Amniotic stem cell (primary cell): ENCODE results near the gene RGS6.

ENCODE experiments used
- DNase-seq: peaks from one replicate; lab custom pipeline; 2025; lab: John Stamatoyannopoulos, UW

Gene RGS6

GRCh38 chr14:72404998-72405397, 472.8 kb downstream of the RGS6 start:
- no peak for DNase-seq

GRCh38 chr14:72408020-72408419, 475.8 kb downstream of the RGS6 start:
- DNase-seq: no peak

- DNase-seq: no peak
Measured at GRCh38 chr14:72409047-72409446, 476.8 kb downstream of the RGS6 start.

DNA sequence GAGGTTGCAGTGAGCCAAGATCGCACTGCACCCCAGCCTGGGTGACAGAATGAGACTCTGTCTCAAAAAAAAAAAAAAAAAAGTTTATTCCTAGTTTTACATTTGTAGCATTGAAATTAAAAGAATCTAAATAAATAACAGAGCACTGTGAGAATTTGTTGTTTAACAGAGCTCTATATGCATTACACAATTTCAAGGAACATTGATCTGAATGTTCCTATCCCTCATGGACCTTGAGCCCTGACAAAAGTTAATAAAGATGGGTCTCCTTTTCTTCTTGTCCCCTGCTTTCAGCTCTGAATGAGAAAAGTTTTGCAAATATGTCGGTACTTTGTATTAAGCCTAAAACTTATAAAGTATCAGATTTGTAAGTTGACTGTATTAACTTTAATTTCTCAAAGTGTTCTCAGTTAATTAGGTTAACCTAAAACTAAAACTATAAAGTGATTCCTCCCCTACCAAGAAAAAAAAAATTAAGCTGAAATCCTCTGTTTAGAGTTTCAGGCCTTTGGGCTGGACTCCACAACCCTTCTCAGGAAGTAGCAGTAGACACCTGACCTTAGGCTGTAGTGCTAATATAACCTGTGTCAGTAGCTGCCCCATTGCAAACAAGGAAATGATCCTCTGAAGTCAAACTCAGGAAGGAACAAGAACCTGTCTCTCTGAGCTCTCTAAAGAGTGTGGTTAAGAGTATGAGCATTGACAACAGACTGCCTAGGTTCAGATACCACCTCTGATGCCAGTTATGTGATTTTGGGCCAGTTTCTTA, 484.0 kb downstream of the RGS6 start:
- DNase-seq: no peak

DNA sequence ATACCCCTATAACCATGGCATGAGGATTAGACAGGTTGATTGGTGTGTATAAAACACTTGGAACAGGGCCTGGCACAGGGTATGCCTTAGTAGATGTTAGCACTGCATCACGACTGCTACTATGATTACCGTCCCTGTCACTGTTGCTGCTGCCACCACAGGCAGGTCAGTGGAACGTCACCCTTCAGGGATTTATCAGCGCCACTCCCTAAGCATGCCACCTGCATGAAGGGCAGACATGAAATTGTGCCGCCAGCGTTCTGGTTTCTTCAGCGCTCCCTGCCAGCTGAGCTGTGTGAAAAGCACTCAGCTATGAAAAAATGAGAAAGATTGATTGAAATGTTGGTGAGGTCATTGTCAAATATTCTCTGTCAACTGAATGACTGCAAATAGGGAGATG, 484.7 kb downstream of the RGS6 start:
- DNase-seq: no peak

- DNase-seq: no peak
Measured at GRCh38 chr14:72418806-72419205, 486.6 kb downstream of the RGS6 start.

DNA sequence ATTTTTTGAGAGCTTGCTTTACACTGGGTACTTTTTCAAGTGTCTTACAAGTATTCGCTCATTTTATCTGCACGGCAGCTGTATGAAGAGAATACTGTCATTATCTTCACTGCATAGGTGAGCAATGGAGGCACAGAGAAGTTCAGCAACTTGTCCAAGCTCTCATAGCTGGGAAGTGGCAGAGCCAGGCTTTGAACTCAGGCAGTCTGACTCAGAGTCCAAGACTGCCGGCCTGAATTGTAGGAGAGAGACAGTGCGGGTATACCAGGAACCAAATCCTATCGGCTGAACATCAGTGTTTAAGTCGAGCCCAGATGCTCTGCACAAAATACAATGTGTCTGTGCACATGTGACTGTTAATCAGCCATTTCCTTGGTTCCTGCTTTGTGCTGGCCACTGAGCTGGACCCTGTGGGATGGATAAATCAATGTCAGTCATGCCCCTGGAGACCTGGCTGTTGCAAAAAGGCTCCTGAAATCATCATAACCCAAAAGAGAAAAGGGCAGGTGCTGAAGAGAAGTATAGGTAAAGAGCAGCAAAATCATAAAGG, 487.1 kb downstream of the RGS6 start:
- no peak for DNase-seq

GRCh38 chr14:72420749-72421474, 488.7 kb downstream of the RGS6 start:
- no peak for DNase-seq

- no peak for DNase-seq
Measured at GRCh38 chr14:72423957-72424356, 491.7 kb downstream of the RGS6 start.

- DNase-seq: no peak
Measured at GRCh38 chr14:72430457-72430856, 498.2 kb downstream of the RGS6 start.

DNA sequence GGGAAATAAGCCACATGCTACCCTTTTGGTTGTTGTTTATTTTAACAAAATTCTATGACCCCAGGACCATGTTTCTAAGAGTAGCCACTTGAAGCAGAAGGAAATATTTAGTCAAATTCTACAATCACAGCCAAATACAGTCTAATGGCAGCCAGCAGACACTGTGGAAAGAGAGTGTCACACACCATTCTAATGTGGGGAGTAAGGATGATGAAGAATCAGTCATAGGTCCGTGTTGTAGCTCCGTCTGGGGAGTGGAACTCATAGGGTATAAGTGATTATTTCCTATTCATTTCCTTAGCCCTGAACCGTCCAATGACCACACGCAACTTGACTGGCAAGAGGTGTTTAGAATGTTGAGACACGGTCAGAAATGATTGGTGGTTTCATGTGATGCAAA, 500.5 kb downstream of the RGS6 start:
- no peak for DNase-seq

GRCh38 chr14:72433511-72433910, 501.3 kb downstream of the RGS6 start:
- DNase-seq: no peak

GRCh38 chr14:72434856-72435255, 502.6 kb downstream of the RGS6 start:
- no peak for DNase-seq

GRCh38 chr14:72439707-72440106, 507.5 kb downstream of the RGS6 start:
- DNase-seq: no peak

GRCh38 chr14:72443256-72443655, 511.0 kb downstream of the RGS6 start:
- DNase-seq: no peak

GRCh38 chr14:72443991-72444441, 511.8 kb downstream of the RGS6 start:
- no peak for DNase-seq

- DNase-seq: no peak
Measured at GRCh38 chr14:72444701-72445100, 512.5 kb downstream of the RGS6 start.

- no peak for DNase-seq
Measured at GRCh38 chr14:72448212-72448611, 516.0 kb downstream of the RGS6 start.

DNA sequence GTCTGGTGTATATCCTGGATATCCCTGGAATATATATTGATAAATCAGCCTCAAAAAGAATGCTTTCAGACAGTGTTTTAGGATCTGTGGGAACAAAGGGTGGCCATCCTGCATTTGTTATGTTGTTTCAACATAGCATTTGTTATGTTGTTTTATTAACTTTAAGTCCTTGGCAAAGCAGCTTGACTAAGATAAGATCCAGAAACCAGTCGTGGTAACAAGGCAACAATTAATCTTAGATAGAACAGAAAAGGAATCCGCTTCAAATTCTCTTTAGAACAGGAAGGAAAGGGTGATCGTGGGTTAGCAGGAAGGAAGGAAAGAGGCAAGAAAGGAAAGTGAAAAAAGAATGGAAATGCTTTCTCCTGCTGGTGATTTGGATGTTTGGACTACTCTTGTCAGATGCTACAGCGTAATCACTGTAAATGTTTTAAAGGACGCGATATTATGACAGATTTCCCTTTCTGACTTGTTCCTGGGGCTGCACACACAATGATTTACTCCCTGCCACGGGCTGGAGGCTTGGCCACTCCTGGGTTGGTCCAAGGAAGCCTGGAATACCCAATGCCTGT, 518.3 kb downstream of the RGS6 start:
- no peak for DNase-seq

- no peak for DNase-seq
Measured at GRCh38 chr14:72451054-72451972, 519.1 kb downstream of the RGS6 start.

DNA sequence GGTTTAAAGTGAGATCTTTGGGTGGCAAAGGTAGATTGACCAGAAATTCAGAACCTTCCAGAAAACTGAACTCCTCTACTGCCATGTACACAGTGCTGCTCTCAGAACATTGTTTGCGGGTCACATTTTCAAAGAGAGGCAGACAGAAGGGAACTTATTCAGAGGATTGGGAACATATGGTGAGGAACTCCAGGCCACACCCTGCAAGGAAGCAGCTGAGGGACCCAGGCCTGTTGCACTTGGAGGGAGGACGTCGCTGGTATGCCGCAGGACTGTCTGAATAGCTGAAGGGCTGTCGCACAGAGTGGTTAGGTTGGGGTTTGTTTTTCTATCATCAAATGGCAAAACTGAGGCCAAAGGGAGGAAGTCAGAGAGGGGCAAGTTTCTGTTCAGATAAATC, 520.5 kb downstream of the RGS6 start:
- no peak for DNase-seq
